K562 (cell line): ENCODE measurements around the gene ASS1. TPM values are rescaled to one million over a fixed set of nuclear protein-coding genes. Genes with fewer than 3 reads are reported as not detected.

Experiments
- ATAC-seq: fragments of 200-7000 bp; cut with Tn5 transposase; 3 replicates; pipeline ENCODE4 v1.9.1; 2020; ENCODE audit warnings: moderate library complexity
- BruUV-seq: library from RNA; stranded (reverse); fragments of 400-500 nt; replicated peaks from 2 replicates; lab custom pipeline; 2021; lab: Mats Ljungman, UMichigan
- CTCF ChIA-PET: fragments of 300-600 bp; formaldehyde crosslinking; extraction: SDS; loops from one replicate; lab custom pipeline; 2021; ENCODE audit warnings: low intra/inter-chr PET ratio; lab: Yijun Ruan, JAX
- POLR2A ChIA-PET: fragments of 300-600, 350-650 bp; sonication (Branson Sonifier 250); formaldehyde crosslinking; extraction: SDS; loops from one replicate; lab custom pipeline; 2021; ENCODE audit warnings: antibody characterized with exemption, inconsistent platforms; lab: Yijun Ruan, JAX
- DNase-seq, 4 experiments: peaks; one replicate each; pipeline versions ENCODE4 v3.0.0 to v3.0.0-alpha.2; 2011 to 2018; ENCODE audit warnings: low spot score in 3 of 4, mixed read lengths in 3 of 4; ENCODE audit errors: extremely low read depth in 1 of 4
- FAIRE-seq: peaks from 2 replicates; lab custom pipeline; 2011; peaks lifted over from hg19 to GRCh38; lab: Jason Lieb, UNC
- H2AFZ ChIP-seq: 2 replicates; pipeline ENCODE4 v1.6.0; 2011; ENCODE audit warnings: low read depth, low read length, control low read depth, inconsistent platforms
- H3K27ac ChIP-seq: fragments of 200-600 bp; 3 replicates; pipeline ENCODE4 v1.8.0; 2011; ENCODE audit warnings: low read depth, mild to moderate bottlenecking, control low read depth, inconsistent platforms, low read length, moderate library complexity, mixed read lengths; ENCODE audit errors: extremely low read depth
- H3K27me3 ChIP-seq, 2 experiments: fragments of 300-600 bp in 1 of 2; 2 replicates in 1 of 2; 3 replicates in 1 of 2; pipeline versions ENCODE4 v1.6.0 to v1.8.0; 2011; ENCODE audit warnings: inconsistent platforms in 2 of 2, low read length in 2 of 2, mild to moderate bottlenecking in 1 of 2, mixed read lengths in 1 of 2, moderate library complexity in 1 of 2; ENCODE audit not compliant: control insufficient read depth in 2 of 2, insufficient read depth in 2 of 2
- H3K36me3 ChIP-seq: fragments of 300-600 bp; 3 replicates; pipeline ENCODE4 v1.8.0; 2011; ENCODE audit warnings: mild to moderate bottlenecking, low read length, inconsistent platforms; ENCODE audit not compliant: control insufficient read depth, insufficient read depth
- H3K4me1 ChIP-seq, 2 experiments: fragments of 200-600 bp in 1 of 2; replicated peaks in 1 of 2; 2 replicates in 1 of 2; 3 replicates in 1 of 2; pipeline versions ENCODE4 v1.5.1 to v1.8.0; 2011; ENCODE audit warnings: inconsistent platforms in 2 of 2, low read length in 2 of 2, mild to moderate bottlenecking in 1 of 2, mixed read lengths in 1 of 2, moderate library complexity in 1 of 2; ENCODE audit not compliant: control insufficient read depth in 2 of 2, insufficient read depth in 2 of 2
- H3K4me2 ChIP-seq: 2 replicates; pipeline ENCODE4 v1.6.1; 2011; ENCODE audit warnings: low read length, control low read depth, inconsistent platforms, mixed read lengths; ENCODE audit not compliant: insufficient read depth
- H3K4me3 ChIP-seq: fragments of 200-600 bp; sonication (generic), shearing (Covaris generic); 2 replicates; pipeline ENCODE4 v1.5.1; 2016; ENCODE audit warnings: control low read depth, inconsistent platforms
- H3K79me2 ChIP-seq: fragments of 200-600 bp; 3 replicates; pipeline ENCODE4 v1.8.0; 2011; ENCODE audit warnings: low read length, inconsistent platforms; ENCODE audit not compliant: control insufficient read depth, insufficient read depth
- H3K9ac ChIP-seq, 2 experiments: 2 replicates each; pipeline versions ENCODE4 v1.6.0 to v1.6.1; 2011; ENCODE audit warnings: low read depth in 2 of 2, low read length in 2 of 2, control low read depth in 1 of 2, inconsistent platforms in 1 of 2, mild to moderate bottlenecking in 1 of 2, mixed read lengths in 1 of 2; ENCODE audit not compliant: insufficient read depth in 1 of 2
- H3K9me1 ChIP-seq: one replicate; pipeline ENCODE4 v1.6.0; 2011; ENCODE audit warnings: inconsistent platforms, mild to moderate bottlenecking, low read length, moderate library complexity; ENCODE audit not compliant: control insufficient read depth, insufficient read depth
- H3K9me3 ChIP-seq: replicated peaks from 2 replicates; pipeline ENCODE4 v1.5.1; 2011; ENCODE audit warnings: low read depth, low read length, inconsistent platforms; ENCODE audit not compliant: control insufficient read depth, insufficient read depth
- H4K20me1 ChIP-seq: replicated peaks from 2 replicates; pipeline ENCODE4 v1.6.1; 2011; ENCODE audit warnings: low read length, inconsistent platforms, mixed read lengths; ENCODE audit not compliant: control insufficient read depth, insufficient read depth
- ASH1L ChIP-seq: fragments of 450-650 bp; IDR thresholded peaks from 2 replicates; pipeline ENCODE4 v1.6.1; 2018; ENCODE audit warnings: borderline replicate concordance, mild to moderate bottlenecking, low read depth; ENCODE audit not compliant: partially characterized antibody
- EGR1 ChIP-seq: fragments of 450-650 bp; conservative IDR thresholded peaks from 2 replicates; pipeline ENCODE4 v1.6.1; 2017; ENCODE audit warnings: mild to moderate bottlenecking
- ZNF507 ChIP-seq: conservative IDR thresholded peaks from 2 replicates; pipeline ENCODE4 v1.6.1; 2017; ENCODE audit warnings: missing genetic modification characterization, missing compliant biosample characterization
- WGBS: fragments of 100-300 bp; shearing (Covaris generic); methylation state at CpG from one replicate; pipeline ENCODE4 v1.1.6; 2016; ENCODE audit warnings: low coverage, mixed read lengths; ENCODE audit not compliant: insufficient coverage; ENCODE audit errors: missing lambda C conversion rate; 5-methylcytosine and 5-hydroxymethylcytosine counted together
- in situ Hi-C: fragments of 300-500 bp; cut with MboI; formaldehyde crosslinking; loops from 4 replicates; pipeline ENCODE4 v1.15.0; 2018; ENCODE audit warnings: inconsistent platforms, mixed read lengths
- intact Hi-C: fragments of 100-400 bp; cut with micrococcal nuclease; formaldehyde crosslinking; loops from 2 replicates; pipeline ENCODE4 v1.14.2; 2022
- polyA plus RNA-seq, 8 experiments: library from polyadenylated mRNA; depleted of rRNA in 4 of 8; stranded (reverse) in 5 of 8; unstranded in 3 of 8; fragments of >200 nt; fragmentation: Nextera tagmentation in 2 of 8; fragmentation: Illumina TruSeq in 1 of 8; extraction: Ambion mirVana in 2 of 8; extraction: Trizol in 1 of 8; gene quantifications; 2 replicates each; pipeline versions ENCODE4 v1.2.1 to v1.2.3, GENCODE V29; 2011 to 2014; ENCODE audit warnings: inconsistent platforms in 1 of 8, missing spikeins in 1 of 8
- total RNA-seq, 7 experiments: library from RNA; depleted of rRNA in 6 of 7; stranded (reverse); fragments of >200 nt in 6 of 7; fragmentation: Illumina TruSeq in 2 of 7; extraction: Trizol in 2 of 7; gene quantifications; 2 replicates each; pipeline versions ENCODE4 v1.2.1 to v1.2.3, GENCODE V29; 2011 to 2021; ENCODE audit warnings: low replicate concordance in 1 of 7
- TF ChIP-seq, protein P1 (sequence below), 2 experiments: fragments of 450-650 bp; IDR thresholded peaks; 2 replicates each; pipeline ENCODE4 v1.6.1; 2018; ENCODE audit warnings: mild to moderate bottlenecking in 2 of 2, low read depth in 1 of 2; ENCODE audit not compliant: partially characterized antibody in 2 of 2
- TF ChIP-seq, protein P2 (sequence below), 2 experiments: fragments of 450-650 bp; formaldehyde crosslinking in 1 of 2; IDR thresholded peaks; 2 replicates each; pipeline versions ENCODE4 v1.4.0 to v1.6.1; 2014 to 2020; ENCODE audit warnings: mild to moderate bottlenecking in 2 of 2, borderline replicate concordance in 1 of 2, low read depth in 1 of 2
- TF ChIP-seq, protein P3 (sequence below): fragments of 450-650 bp; IDR thresholded peaks from 2 replicates; pipeline ENCODE4 v1.6.1; 2018; ENCODE audit warnings: mild to moderate bottlenecking, low read depth; ENCODE audit not compliant: partially characterized antibody

Gene ASS1
- total and polyA plus RNA-seq, 9 of the 15 experiments (the other 6 are each of a cell fraction or from before 2014, with no cell fraction given), result 1.5 to 5.7 (median 3.7) TPM

DNA sequence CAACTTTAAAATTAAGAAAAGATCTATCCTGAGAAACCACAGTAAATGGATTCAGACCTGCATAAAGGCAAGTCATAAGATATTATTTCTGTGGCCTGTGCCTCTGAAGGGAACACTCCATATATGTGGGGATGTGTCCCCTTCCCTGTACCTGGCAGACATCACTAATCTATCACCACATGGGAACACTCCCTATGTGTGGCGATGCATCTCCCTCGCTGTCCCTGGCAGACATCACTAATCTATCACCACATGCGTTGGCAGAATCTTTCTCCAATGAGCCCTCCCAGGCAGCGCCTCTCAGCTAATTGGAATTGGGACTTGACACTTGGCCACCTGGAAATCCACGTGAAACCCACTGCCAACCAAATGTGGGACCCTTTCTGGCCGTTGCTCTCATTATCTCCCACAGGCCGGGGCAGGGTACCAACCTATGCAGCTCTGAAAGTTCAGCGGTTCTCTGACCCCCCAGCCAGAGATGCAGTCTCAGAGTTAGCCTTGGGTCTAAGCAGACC, 25.2 kb upstream of the ASS1 start:
- Histone ChIP-seq H3K27ac (no peak overlapping the region), H3K36me3 (no peaks in the 10 kb centered on the region), H3K79me2 (no peaks in the 10 kb centered on the region), H3K4me1 (peaks cover 0 to under 1% of the 10 kb centered on the region in 2 experiments; a peak in 1 of 5 replicates), H3K4me2 (no peak overlapping the region), H3K9me1 (no peaks in the 10 kb centered on the region), H2AFZ (no peak overlapping the region), H3K27me3 (peaks cover 37 to 70% of the 10 kb centered on the region in 2 experiments), H3K9me3 (no peaks in the 10 kb centered on the region; the same call in 1 of the 2 replicates), H4K20me1 (no peaks in the 10 kb centered on the region; the same call in 1 of the 2 replicates), H3K9ac (no peak overlapping the region), H3K4me3 (no peak overlapping the region)
- ATAC-seq (no peak), FAIRE-seq (no peak), DNase-seq (no peak)
- intact Hi-C loops (no loop called here), in situ Hi-C loops (loop anchor here (10.0 kb wide), 1 partner anchor 755 kb away; the partner anchor contains the start of gene PRRX2)
- CTCF ChIA-PET, result no interaction called here
- WGBS, result 4% methylated on average over 8 of the region's 8 CpGs
- POLR2A ChIA-PET, result interaction anchor here (1.3 kb wide), 1 partner anchor 9 kb away, joined by 3 read pairs; no protein-coding TSS in a partner anchor
- no TSS peak for BruUV-seq
- TF ChIP-seq, protein P1, sequence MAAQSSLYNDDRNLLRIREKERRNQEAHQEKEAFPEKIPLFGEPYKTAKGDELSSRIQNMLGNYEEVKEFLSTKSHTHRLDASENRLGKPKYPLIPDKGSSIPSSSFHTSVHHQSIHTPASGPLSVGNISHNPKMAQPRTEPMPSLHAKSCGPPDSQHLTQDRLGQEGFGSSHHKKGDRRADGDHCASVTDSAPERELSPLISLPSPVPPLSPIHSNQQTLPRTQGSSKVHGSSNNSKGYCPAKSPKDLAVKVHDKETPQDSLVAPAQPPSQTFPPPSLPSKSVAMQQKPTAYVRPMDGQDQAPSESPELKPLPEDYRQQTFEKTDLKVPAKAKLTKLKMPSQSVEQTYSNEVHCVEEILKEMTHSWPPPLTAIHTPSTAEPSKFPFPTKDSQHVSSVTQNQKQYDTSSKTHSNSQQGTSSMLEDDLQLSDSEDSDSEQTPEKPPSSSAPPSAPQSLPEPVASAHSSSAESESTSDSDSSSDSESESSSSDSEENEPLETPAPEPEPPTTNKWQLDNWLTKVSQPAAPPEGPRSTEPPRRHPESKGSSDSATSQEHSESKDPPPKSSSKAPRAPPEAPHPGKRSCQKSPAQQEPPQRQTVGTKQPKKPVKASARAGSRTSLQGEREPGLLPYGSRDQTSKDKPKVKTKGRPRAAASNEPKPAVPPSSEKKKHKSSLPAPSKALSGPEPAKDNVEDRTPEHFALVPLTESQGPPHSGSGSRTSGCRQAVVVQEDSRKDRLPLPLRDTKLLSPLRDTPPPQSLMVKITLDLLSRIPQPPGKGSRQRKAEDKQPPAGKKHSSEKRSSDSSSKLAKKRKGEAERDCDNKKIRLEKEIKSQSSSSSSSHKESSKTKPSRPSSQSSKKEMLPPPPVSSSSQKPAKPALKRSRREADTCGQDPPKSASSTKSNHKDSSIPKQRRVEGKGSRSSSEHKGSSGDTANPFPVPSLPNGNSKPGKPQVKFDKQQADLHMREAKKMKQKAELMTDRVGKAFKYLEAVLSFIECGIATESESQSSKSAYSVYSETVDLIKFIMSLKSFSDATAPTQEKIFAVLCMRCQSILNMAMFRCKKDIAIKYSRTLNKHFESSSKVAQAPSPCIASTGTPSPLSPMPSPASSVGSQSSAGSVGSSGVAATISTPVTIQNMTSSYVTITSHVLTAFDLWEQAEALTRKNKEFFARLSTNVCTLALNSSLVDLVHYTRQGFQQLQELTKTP (IDR thresholded peaks at IDR 0.05; ENCODE audit: low read depth in 1 of 2, partially characterized antibody in 2 of 2), result no peak
- TF ChIP-seq, protein P2, sequence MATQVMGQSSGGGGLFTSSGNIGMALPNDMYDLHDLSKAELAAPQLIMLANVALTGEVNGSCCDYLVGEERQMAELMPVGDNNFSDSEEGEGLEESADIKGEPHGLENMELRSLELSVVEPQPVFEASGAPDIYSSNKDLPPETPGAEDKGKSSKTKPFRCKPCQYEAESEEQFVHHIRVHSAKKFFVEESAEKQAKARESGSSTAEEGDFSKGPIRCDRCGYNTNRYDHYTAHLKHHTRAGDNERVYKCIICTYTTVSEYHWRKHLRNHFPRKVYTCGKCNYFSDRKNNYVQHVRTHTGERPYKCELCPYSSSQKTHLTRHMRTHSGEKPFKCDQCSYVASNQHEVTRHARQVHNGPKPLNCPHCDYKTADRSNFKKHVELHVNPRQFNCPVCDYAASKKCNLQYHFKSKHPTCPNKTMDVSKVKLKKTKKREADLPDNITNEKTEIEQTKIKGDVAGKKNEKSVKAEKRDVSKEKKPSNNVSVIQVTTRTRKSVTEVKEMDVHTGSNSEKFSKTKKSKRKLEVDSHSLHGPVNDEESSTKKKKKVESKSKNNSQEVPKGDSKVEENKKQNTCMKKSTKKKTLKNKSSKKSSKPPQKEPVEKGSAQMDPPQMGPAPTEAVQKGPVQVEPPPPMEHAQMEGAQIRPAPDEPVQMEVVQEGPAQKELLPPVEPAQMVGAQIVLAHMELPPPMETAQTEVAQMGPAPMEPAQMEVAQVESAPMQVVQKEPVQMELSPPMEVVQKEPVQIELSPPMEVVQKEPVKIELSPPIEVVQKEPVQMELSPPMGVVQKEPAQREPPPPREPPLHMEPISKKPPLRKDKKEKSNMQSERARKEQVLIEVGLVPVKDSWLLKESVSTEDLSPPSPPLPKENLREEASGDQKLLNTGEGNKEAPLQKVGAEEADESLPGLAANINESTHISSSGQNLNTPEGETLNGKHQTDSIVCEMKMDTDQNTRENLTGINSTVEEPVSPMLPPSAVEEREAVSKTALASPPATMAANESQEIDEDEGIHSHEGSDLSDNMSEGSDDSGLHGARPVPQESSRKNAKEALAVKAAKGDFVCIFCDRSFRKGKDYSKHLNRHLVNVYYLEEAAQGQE (IDR thresholded peaks at IDR 0.05; ENCODE audit: borderline replicate concordance), result peak; percentile 17; the same call in 1 of the 2 replicates
- TF ChIP-seq, protein P2 (CRISPR knock-in tag; IDR thresholded peaks at IDR 0.05; ENCODE audit: low read depth), result no peak
- TF ChIP-seq ASH1L (no peak), EGR1 (no peak), ZNF507 (no peak)
- TF ChIP-seq, protein P3, sequence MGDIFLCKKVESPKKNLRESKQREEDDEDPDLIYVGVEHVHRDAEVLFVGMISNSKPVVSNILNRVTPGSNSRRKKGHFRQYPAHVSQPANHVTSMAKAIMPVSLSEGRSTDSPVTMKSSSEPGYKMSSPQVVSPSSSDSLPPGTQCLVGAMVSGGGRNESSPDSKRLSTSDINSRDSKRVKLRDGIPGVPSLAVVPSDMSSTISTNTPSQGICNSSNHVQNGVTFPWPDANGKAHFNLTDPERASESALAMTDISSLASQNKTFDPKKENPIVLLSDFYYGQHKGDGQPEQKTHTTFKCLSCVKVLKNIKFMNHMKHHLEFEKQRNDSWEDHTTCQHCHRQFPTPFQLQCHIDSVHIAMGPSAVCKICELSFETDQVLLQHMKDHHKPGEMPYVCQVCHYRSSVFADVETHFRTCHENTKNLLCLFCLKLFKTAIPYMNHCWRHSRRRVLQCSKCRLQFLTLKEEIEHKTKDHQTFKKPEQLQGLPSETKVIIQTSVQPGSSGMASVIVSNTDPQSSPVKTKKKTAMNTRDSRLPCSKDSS, result no peak
